DOHH2 (cell line): ENCODE measurements around the gene DR1.

Source experiments
- H3F3A ChIP-seq: fragments of 200-600 bp; sonication (generic), shearing (Covaris generic); 2 replicates; pipeline ENCODE4 v1.6.0; 2016; ENCODE audit warnings: antibody characterized with exemption, mild to moderate bottlenecking; ENCODE audit not compliant: control insufficient read depth, insufficient read depth
- H3K27ac ChIP-seq: fragments of 200-600 bp; sonication (generic); 2 replicates; pipeline ENCODE4 v1.5.1; 2014; ENCODE audit warnings: low read depth, mild to moderate bottlenecking, low read length, moderate library complexity
- H3K27me3 ChIP-seq: fragments of 200-600 bp; sonication (generic); 2 replicates; pipeline ENCODE4 v1.6.1; 2014; ENCODE audit warnings: mild to moderate bottlenecking, low read length, mixed read lengths; ENCODE audit not compliant: control insufficient read depth
- H3K36me3 ChIP-seq: fragments of 200-600 bp; sonication (generic); 2 replicates; pipeline ENCODE4 v1.6.1; 2014; ENCODE audit warnings: mild to moderate bottlenecking, low read length, moderate library complexity, mixed read lengths; ENCODE audit not compliant: control insufficient read depth
- H3K4me1 ChIP-seq: fragments of 200-600 bp; sonication (generic); 2 replicates; pipeline ENCODE4 v1.6.1; 2014; ENCODE audit warnings: mild to moderate bottlenecking, low read length, mixed read lengths; ENCODE audit not compliant: control insufficient read depth
- H3K4me2 ChIP-seq: fragments of 200-600 bp; sonication (generic); 2 replicates; pipeline ENCODE4 v1.6.0; 2014; ENCODE audit warnings: mild to moderate bottlenecking, low read length, moderate library complexity
- H3K4me3 ChIP-seq: fragments of 200-600 bp; sonication (generic); 2 replicates; pipeline ENCODE4 v1.5.1; 2014; ENCODE audit warnings: mild to moderate bottlenecking, low read length, mixed read lengths
- H3K79me2 ChIP-seq: fragments of 200-600 bp; sonication (generic); 2 replicates; pipeline ENCODE4 v1.6.1; 2014; ENCODE audit warnings: mild to moderate bottlenecking, low read length, mixed read lengths; ENCODE audit not compliant: control insufficient read depth
- H3K9me2 ChIP-seq: fragments of 200-600 bp; sonication (generic); replicated peaks from 2 replicates; pipeline ENCODE4 v1.6.1; 2014; ENCODE audit warnings: mild to moderate bottlenecking, low read length, mixed read lengths; ENCODE audit not compliant: control insufficient read depth
- H3K9me3 ChIP-seq: fragments of 200-600 bp; sonication (generic); 2 replicates; pipeline ENCODE4 v1.6.1; 2014; ENCODE audit warnings: antibody characterized with exemption, low read length, mixed read lengths; ENCODE audit not compliant: control insufficient read depth, insufficient read depth
- H4K20me1 ChIP-seq: fragments of 200-600 bp; sonication (generic); 2 replicates; pipeline ENCODE4 v1.6.0; 2014; ENCODE audit warnings: low read depth, mild to moderate bottlenecking, antibody characterized with exemption, low read length, moderate library complexity; ENCODE audit not compliant: control insufficient read depth, insufficient read depth
- CTCF ChIP-seq: fragments of 200-600 bp; sonication (generic); IDR thresholded peaks from one replicate; pipeline ENCODE4 v1.5.1; 2014; ENCODE audit warnings: antibody characterized with exemption, mild to moderate bottlenecking, low read depth, low read length; ENCODE audit not compliant: poor library complexity, severe bottlenecking
- EZH2phosphoT487 ChIP-seq: fragments of 200-600 bp; sonication (generic); IDR thresholded peaks from 2 replicates; pipeline ENCODE4 v1.6.1; 2017; ENCODE audit warnings: borderline replicate concordance, mild to moderate bottlenecking, antibody characterized with exemption, low read length, moderate library complexity, mixed read lengths

Gene DR1

GRCh38 chr1:93347334-93347899 lies 1.7 kb downstream of the DR1 start:
- Histone ChIP-seq H3K79me2 (peaks cover 99% of the 10 kb centered on the region), H3K27ac (peak overlapping the region; percentile 76; the same call in 1 of the 2 replicates)
- TF ChIP-seq EZH2phosphoT487 (no peak), CTCF (no peak)

GRCh38 chr1:93348104-93348728 lies 2.5 kb downstream of the DR1 start:
- peaks cover 35% of the 10 kb centered on the region for H3K4me1 ChIP-seq
- peak overlapping the region; percentile 97 for H3K4me3 ChIP-seq
- H4K20me1 ChIP-seq, result peaks cover 16% of the 10 kb centered on the region
- peak overlapping the region; percentile 60 for H3K4me2 ChIP-seq
- H3K27ac ChIP-seq, result no peak overlapping the region
- no peaks in the 10 kb centered on the region for H3K9me3 ChIP-seq
- peaks cover 99% of the 10 kb centered on the region for H3K79me2 ChIP-seq
- no peaks in the 10 kb centered on the region for H3K27me3 ChIP-seq
- H3K36me3 ChIP-seq, result peaks cover 69% of the 10 kb centered on the region
- TF ChIP-seq CTCF, result no peak
- TF ChIP-seq EZH2phosphoT487, result no peak
- no peaks in the 10 kb centered on the region for H3F3A ChIP-seq
- no peaks in the 10 kb centered on the region for H3K9me2 ChIP-seq

More at GRCh38 chr1:93347334-93347899, 1.7 kb downstream of the DR1 start:
- Histone ChIP-seq H3K9me3 (no peaks in the 10 kb centered on the region), H3K9me2 (no peaks in the 10 kb centered on the region), H3K4me2 (peak overlapping the region; percentile 60), H3F3A (no peaks in the 10 kb centered on the region), H3K4me3 (peak overlapping the region; percentile 97), H3K36me3 (peaks cover 61% of the 10 kb centered on the region), H3K27me3 (no peaks in the 10 kb centered on the region), H4K20me1 (peaks cover 16% of the 10 kb centered on the region), H3K4me1 (peaks cover 43% of the 10 kb centered on the region)

GRCh38 chr1:93349231-93350135 lies 3.8 kb downstream of the DR1 start:
- peaks cover 99% of the 10 kb centered on the region for H3K79me2 ChIP-seq
- H3K4me2 ChIP-seq, result peak overlapping the region; percentile 60
- TF ChIP-seq CTCF (no peak), EZH2phosphoT487 (no peak)
- peak overlapping the region; percentile 97 for H3K4me3 ChIP-seq
- peaks cover 81% of the 10 kb centered on the region for H3K36me3 ChIP-seq
- no peaks in the 10 kb centered on the region for H3F3A ChIP-seq
- H3K9me2 ChIP-seq, result no peaks in the 10 kb centered on the region
- no peaks in the 10 kb centered on the region for H3K9me3 ChIP-seq
- H3K27ac ChIP-seq, result no peak overlapping the region
- peaks cover 16% of the 10 kb centered on the region for H4K20me1 ChIP-seq
- peaks cover 22% of the 10 kb centered on the region for H3K4me1 ChIP-seq
- no peaks in the 10 kb centered on the region for H3K27me3 ChIP-seq
